Measurements from ENCODE around the gene ZFYVE26.

GRCh38 chr14:67735336-67736147 is 80.8 kb downstream of the ZFYVE26 start:
- TF ChIP-seq POLR2A (IDR thresholded peaks at IDR 0.05; ENCODE audit: low read depth, low read length) (no peak), POLR2AphosphoS5 (IDR thresholded peaks at IDR 0.05; ENCODE audit: low read depth, low read length) (no peak)

Measured in GM12892 (cell line).